Adipocyte (in vitro differentiated cells): ENCODE data around the gene OTULINL.

ENCODE experiments used
- DNase-seq: peaks from one replicate; pipeline ENCODE4 v3.0.0-alpha.2; 2015; ENCODE audit warnings: low read depth
- H3K27me3 ChIP-seq: replicated peaks from 2 replicates; pipeline ENCODE4 v1.7.0; 2013; ENCODE audit warnings: mild to moderate bottlenecking, low read length, moderate library complexity; ENCODE audit not compliant: control insufficient read depth, insufficient read depth
- H3K36me3 ChIP-seq: 2 replicates; pipeline ENCODE4 v1.7.0; 2013; ENCODE audit warnings: low read length, mild to moderate bottlenecking, moderate library complexity; ENCODE audit not compliant: control insufficient read depth, insufficient read depth, severe bottlenecking
- H3K4me1 ChIP-seq: 2 replicates; pipeline ENCODE4 v1.7.0; 2013; ENCODE audit warnings: mild to moderate bottlenecking, low read length, moderate library complexity; ENCODE audit not compliant: control insufficient read depth, insufficient read depth
- H3K4me3 ChIP-seq: 2 replicates; pipeline ENCODE4 v1.7.0; 2013; ENCODE audit warnings: mild to moderate bottlenecking, low read length, moderate library complexity
- H3K9ac ChIP-seq: 2 replicates; pipeline ENCODE4 v1.7.0; 2013; ENCODE audit warnings: mild to moderate bottlenecking, low read length, moderate library complexity
- H3K9me3 ChIP-seq: 2 replicates; pipeline ENCODE4 v1.7.0; 2013; ENCODE audit warnings: mild to moderate bottlenecking, low read length, moderate library complexity; ENCODE audit not compliant: control insufficient read depth

Gene OTULINL

GRCh38 chr5:14644623-14645237 is 63.1 kb downstream of the OTULINL start:
- no peak overlapping the region for H3K9ac ChIP-seq
- H3K4me3 ChIP-seq, result no peak overlapping the region
- H3K36me3 ChIP-seq, result no peaks in the 10 kb centered on the region
- no peak for DNase-seq
- H3K4me1 ChIP-seq, result no peaks in the 10 kb centered on the region
- H3K27me3 ChIP-seq, result peaks cover 20% of the 10 kb centered on the region
- no peaks in the 10 kb centered on the region for H3K9me3 ChIP-seq

DNA sequence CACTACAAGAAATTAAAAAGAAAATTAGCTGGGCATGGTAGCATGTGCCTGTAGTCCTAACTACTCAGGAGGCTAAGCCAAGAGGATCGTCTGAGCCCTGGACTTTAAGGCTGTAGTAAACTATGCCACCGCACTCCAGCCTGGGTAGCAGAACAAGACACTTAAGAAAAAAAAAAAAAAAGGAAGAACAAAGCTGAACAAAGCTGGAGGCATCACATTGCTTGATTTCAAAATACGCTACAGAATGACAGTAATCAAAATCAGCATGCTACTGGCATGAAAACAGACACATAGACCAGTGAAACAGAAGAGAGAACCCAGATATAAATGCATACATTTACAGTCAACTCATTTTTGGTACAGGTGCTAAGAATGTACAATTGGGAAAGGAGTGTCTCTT is 68.5 kb downstream of the OTULINL start:
- Histone ChIP-seq H3K4me1 (no peaks in the 10 kb centered on the region), H3K27me3 (peaks cover 10% of the 10 kb centered on the region), H3K36me3 (no peaks in the 10 kb centered on the region), H3K9me3 (no peaks in the 10 kb centered on the region), H3K9ac (no peak overlapping the region), H3K4me3 (no peak overlapping the region)
- DNase-seq, result no peak

DNA sequence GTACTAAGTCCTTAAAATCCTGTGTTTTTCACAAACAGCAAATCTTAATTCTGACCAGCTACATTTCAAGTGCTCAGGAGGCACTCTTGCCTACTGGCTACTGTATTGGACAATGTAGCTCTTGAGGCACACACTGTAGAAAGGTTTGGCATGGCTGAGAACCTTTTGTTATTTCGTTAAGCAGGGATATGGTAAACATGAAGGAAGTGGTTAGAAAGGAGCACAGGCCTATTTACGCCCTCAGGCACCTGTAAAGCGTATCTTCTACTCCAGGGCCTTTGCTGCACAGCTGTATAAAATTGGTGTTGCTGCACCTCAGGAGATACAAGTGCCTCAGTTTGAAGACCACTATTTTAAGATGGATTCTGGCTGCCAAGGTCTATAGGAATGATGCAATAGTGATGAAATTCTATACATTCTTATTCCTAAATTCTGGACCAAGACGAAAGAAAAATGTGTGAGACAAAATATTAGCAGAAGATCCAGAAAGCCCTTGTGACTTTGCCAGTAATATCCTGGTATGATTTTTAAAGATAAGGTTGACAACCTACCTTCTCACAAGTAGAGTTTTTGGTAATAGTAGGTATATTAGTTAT is 73.7 kb downstream of the OTULINL start:
- Histone ChIP-seq H3K4me1 (peaks cover 6% of the 10 kb centered on the region), H3K9ac (no peak overlapping the region), H3K4me3 (no peak overlapping the region), H3K27me3 (no peaks in the 10 kb centered on the region), H3K9me3 (no peaks in the 10 kb centered on the region), H3K36me3 (no peaks in the 10 kb centered on the region)
- DNase-seq, result no peak

DNA sequence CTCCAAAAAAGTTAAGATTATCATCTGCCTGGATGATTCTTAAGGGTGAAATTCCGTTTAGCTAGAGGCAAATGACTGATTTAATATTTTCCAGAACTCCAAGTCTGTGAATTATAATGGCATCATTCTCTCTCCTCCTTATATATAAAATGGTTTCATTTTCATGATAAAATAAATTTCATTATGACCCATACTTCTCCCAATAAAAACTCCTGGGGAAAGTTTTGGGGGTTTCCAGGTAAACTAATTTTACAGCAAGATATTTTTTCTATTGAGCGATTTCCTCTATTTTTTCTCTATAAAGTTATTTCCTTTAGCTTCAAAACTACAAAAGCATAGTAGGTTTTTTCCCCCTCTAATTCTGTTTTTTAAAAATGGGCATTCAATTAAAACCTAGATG is 75.3 kb downstream of the OTULINL start:
- DNase-seq, result no peak
- Histone ChIP-seq H3K4me3 (no peak overlapping the region), H3K9me3 (no peaks in the 10 kb centered on the region), H3K4me1 (peaks cover 12% of the 10 kb centered on the region), H3K27me3 (no peaks in the 10 kb centered on the region), H3K36me3 (no peaks in the 10 kb centered on the region), H3K9ac (no peak overlapping the region)

GRCh38 chr5:14659821-14660607 is 78.4 kb downstream of the OTULINL start:
- Histone ChIP-seq H3K27me3 (no peaks in the 10 kb centered on the region), H3K36me3 (no peaks in the 10 kb centered on the region), H3K9me3 (no peaks in the 10 kb centered on the region), H3K9ac (no peak overlapping the region), H3K4me1 (peaks cover 22% of the 10 kb centered on the region), H3K4me3 (peak overlapping the region; percentile 1)
- DNase-seq, result peak; percentile 67

- H3K27me3 ChIP-seq, result no peaks in the 10 kb centered on the region
- DNase-seq, result no peak
- no peak overlapping the region for H3K4me3 ChIP-seq
- H3K9me3 ChIP-seq, result no peaks in the 10 kb centered on the region
- no peak overlapping the region for H3K9ac ChIP-seq
- peaks cover 28% of the 10 kb centered on the region for H3K4me1 ChIP-seq
- no peaks in the 10 kb centered on the region for H3K36me3 ChIP-seq
Measured at GRCh38 chr5:14660833-14661232, 79.2 kb downstream of the OTULINL start.
